HEK293 (cell line): ENCODE results near the gene SLC15A4.

Experiments
- GFI1B ChIP-seq: fragments of 450-650 bp; formaldehyde crosslinking; IDR thresholded peaks from 2 replicates; pipeline ENCODE4 v1.5.1; 2016; ENCODE audit warnings: missing biosample characterization, missing genetic modification characterization
- ZNF223 ChIP-seq: fragments of 450-650 bp; formaldehyde crosslinking; IDR thresholded peaks from 2 replicates; pipeline ENCODE4 v1.5.1; 2016; ENCODE audit warnings: missing biosample characterization, missing genetic modification characterization
- ZNF292 ChIP-seq: fragments of 450-650 bp; formaldehyde crosslinking; IDR thresholded peaks from 2 replicates; pipeline ENCODE4 v1.5.1; 2016; ENCODE audit warnings: low read depth, missing biosample characterization, missing genetic modification characterization, borderline replicate concordance
- ZNF366 ChIP-seq: fragments of 450-650 bp; formaldehyde crosslinking; conservative IDR thresholded peaks from 2 replicates; pipeline ENCODE4 v1.5.1; 2016; ENCODE audit warnings: missing biosample characterization, missing genetic modification characterization
- TF ChIP-seq, protein P1 (sequence below): fragments of 450-650 bp; formaldehyde crosslinking; IDR thresholded peaks from 2 replicates; pipeline ENCODE4 v1.5.1; 2016; ENCODE audit warnings: missing biosample characterization, missing genetic modification characterization
- TF ChIP-seq, protein P2 (sequence below): sonication (generic); formaldehyde crosslinking; IDR thresholded peaks from 2 replicates; pipeline ENCODE4 v1.8.1; 2022; ENCODE audit warnings: mild to moderate bottlenecking, moderate library complexity, missing genetic modification reagents

DNA sequence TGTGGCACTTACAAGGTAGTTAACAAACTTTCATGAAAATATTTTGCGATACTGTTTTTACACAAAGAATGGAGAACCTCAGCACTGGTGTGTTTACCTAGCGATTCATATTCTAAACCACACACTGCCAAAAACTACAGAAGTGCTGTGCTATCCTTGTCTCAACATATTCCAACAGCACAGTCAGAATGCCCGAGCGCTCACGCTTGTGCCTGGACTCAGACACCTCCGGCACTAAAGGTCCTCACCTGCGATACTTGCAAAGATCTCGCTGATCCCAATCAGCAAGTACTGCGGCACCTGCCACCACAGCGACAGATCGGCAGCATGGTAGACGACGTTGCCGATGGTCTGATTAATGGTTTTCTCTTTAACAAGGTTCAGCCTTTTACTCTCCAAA, 23.2 kb downstream of the SLC15A4 start:
- no peak for TF ChIP-seq ZNF223 (tag by site-specific recombination)
- TF ChIP-seq, protein P1, sequence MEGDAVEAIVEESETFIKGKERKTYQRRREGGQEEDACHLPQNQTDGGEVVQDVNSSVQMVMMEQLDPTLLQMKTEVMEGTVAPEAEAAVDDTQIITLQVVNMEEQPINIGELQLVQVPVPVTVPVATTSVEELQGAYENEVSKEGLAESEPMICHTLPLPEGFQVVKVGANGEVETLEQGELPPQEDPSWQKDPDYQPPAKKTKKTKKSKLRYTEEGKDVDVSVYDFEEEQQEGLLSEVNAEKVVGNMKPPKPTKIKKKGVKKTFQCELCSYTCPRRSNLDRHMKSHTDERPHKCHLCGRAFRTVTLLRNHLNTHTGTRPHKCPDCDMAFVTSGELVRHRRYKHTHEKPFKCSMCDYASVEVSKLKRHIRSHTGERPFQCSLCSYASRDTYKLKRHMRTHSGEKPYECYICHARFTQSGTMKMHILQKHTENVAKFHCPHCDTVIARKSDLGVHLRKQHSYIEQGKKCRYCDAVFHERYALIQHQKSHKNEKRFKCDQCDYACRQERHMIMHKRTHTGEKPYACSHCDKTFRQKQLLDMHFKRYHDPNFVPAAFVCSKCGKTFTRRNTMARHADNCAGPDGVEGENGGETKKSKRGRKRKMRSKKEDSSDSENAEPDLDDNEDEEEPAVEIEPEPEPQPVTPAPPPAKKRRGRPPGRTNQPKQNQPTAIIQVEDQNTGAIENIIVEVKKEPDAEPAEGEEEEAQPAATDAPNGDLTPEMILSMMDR (tag by site-specific recombination) = no peak
- no peak for TF ChIP-seq ZNF292 (tag by site-specific recombination)
- TF ChIP-seq, protein P2, sequence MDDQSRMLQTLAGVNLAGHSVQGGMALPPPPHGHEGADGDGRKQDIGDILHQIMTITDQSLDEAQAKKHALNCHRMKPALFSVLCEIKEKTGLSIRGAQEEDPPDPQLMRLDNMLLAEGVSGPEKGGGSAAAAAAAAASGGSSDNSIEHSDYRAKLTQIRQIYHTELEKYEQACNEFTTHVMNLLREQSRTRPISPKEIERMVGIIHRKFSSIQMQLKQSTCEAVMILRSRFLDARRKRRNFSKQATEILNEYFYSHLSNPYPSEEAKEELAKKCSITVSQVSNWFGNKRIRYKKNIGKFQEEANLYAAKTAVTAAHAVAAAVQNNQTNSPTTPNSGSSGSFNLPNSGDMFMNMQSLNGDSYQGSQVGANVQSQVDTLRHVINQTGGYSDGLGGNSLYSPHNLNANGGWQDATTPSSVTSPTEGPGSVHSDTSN (CRISPR knock-in tag) = no peak
- TF ChIP-seq GFI1B (tag by site-specific recombination) = no peak
- TF ChIP-seq ZNF366 (tag by site-specific recombination) = no peak
